Measurements from ENCODE around the gene HELZ. TPM values are rescaled to one million over a fixed set of nuclear protein-coding genes. Genes with fewer than 3 reads are reported as not detected.

The HELZ gene
- total RNA-seq, 4 donors from 2014 or later, result 47.3 to 95.4 (median 61.3) TPM

DNA sequence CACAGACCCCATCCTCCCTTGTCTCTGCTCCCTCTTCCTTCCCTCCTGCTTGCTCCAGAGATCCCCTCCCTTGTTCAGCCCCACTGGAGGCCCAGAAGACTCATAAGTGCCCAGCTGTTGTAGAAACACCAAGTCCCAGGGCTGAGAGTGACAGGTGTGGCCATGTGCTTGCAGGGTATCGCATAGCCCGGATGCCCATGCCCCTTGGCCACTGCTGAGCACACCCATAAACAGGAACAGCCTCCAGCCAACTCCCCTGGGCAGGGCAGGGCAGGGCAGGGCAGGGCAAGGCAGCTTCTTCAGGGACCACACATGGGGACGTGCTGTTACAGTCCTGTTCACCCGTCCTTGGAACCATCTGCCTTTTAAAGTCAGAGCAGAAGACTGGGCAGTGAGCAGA lies 198.6 kb downstream of the HELZ start:
- Histone ChIP-seq H3K4me3 (no peak overlapping the region), H3K27ac (no peak overlapping the region), H3K27me3 (no peaks in the 10 kb centered on the region), H3K4me1 (no peaks in the 10 kb centered on the region), H3K36me3 (peaks cover 0 to 6% (median 0%) of the 10 kb centered on the region in 3 donors), H3K9me3 (peaks cover 0 to 45% (median 3%) of the 10 kb centered on the region in 4 donors)
- 50 to 79% methylated on average over 2 to 4 of the region's 4 CpGs for WGBS, 2 donors
- TF ChIP-seq, protein P1, sequence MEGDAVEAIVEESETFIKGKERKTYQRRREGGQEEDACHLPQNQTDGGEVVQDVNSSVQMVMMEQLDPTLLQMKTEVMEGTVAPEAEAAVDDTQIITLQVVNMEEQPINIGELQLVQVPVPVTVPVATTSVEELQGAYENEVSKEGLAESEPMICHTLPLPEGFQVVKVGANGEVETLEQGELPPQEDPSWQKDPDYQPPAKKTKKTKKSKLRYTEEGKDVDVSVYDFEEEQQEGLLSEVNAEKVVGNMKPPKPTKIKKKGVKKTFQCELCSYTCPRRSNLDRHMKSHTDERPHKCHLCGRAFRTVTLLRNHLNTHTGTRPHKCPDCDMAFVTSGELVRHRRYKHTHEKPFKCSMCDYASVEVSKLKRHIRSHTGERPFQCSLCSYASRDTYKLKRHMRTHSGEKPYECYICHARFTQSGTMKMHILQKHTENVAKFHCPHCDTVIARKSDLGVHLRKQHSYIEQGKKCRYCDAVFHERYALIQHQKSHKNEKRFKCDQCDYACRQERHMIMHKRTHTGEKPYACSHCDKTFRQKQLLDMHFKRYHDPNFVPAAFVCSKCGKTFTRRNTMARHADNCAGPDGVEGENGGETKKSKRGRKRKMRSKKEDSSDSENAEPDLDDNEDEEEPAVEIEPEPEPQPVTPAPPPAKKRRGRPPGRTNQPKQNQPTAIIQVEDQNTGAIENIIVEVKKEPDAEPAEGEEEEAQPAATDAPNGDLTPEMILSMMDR (IDR thresholded peaks at IDR 0.05), result no peak
- TF ChIP-seq POLR2A (IDR thresholded peaks at IDR 0.05), result no peak
- TF ChIP-seq EP300 (IDR thresholded peaks at IDR 0.05), result no peak
- DNase-seq (ENCODE audit: low spot score in 2 of 2), result no peak

DNA sequence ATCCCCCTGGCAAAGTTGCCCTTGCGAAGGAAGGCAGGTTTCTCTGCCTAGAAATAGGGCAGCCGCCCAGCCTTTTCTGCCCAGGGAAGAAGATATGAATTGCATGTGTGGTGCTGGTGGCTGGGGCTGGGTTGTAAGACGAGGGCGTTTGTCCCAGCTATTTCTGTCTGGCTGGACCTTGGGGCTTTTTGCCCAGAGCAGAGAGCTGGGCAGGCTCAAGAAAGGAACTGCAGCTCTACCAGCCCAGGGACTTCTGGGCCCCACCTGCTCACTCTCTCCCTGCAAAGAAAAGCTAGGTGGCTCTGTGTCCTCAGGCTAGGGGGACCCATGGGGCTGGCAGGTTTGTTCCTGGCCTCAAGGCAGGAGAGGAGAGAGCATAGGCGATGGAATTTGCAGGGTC lies 200.1 kb downstream of the HELZ start:
- 79 to 81% methylated on average over 5 of the region's 5 CpGs for WGBS, 2 donors
- TF ChIP-seq EP300 (IDR thresholded peaks at IDR 0.05) (no peak), POLR2A (IDR thresholded peaks at IDR 0.05) (no peak)
- TF ChIP-seq, protein P1 (IDR thresholded peaks at IDR 0.05), result no peak
- peaks cover 0 to 4% (median 0%) of the 10 kb centered on the region in 3 donors for H3K36me3 ChIP-seq

DNA sequence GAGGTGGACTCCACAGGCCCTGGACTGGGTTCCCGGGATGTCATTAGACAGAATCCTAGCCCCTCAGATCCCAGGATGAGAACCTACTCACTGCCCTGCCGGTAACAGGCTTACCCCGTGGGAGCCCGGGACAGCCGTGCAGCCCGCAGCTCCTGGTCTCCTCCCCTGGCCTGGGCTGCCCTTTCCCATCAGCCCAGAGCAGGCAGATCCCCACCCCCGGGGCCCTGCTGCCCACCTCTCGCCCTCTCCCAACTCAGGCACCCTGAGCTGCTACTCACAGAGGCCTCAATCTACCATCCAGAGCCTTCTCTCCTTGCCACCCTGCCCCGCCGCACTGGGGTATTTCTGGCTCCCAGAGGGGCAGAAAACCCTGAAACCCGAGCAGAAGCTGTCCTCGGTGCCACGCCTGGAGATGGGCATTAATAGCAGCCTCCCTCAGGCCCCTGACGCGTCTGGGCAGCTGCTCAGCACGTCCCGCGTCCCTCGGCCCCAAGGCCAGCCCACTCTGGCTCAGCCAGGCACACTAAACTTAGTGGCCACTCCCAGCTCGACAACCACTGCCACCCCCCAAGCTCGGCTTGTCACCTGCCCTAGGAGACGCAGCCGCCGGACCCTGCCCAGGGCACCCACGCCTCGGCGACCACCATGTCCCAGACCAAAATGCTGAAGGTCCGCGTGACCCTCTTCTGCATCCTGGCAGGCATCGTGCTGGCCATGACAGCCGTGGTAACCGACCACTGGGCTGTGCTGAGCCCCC lies 200.8 kb downstream of the HELZ start, which contains the start of gene CACNG1:
CACNG1 (plus strand) TSS at position 539 of the 757 bp plus-strand sequence; CDS start at position 646, 107 bp downstream.
- H3K4me1 ChIP-seq, result no peaks in the 10 kb centered on the region
- H3K27ac ChIP-seq, result no peak within 1 kb of the TSS
- DNase-seq (ENCODE audit: low spot score in 2 of 2), result no peak
- H3K4me3 ChIP-seq, result no peak within 1 kb of the TSS
- H3K9me3 ChIP-seq, result peaks cover 0 to 26% (median 3%) of the 10 kb centered on the region in 4 donors
- H3K36me3 ChIP-seq, result no peaks in the 10 kb centered on the region
- no peak for TF ChIP-seq POLR2A (IDR thresholded peaks at IDR 0.05)
- no peak for TF ChIP-seq EP300 (IDR thresholded peaks at IDR 0.05)
- TF ChIP-seq, protein P1 (IDR thresholded peaks at IDR 0.05), result no peak
- H3K27me3 ChIP-seq, result no peaks in the 10 kb centered on the region
- 78% methylated on average over 29 to 32 of the region's 32 CpGs for WGBS, 2 donors

More for the DNA sequence above, 200.1 kb downstream of the HELZ start:
- Histone ChIP-seq H3K9me3 (peaks cover 0 to 34% (median 3%) of the 10 kb centered on the region in 4 donors), H3K4me1 (no peaks in the 10 kb centered on the region), H3K27me3 (no peaks in the 10 kb centered on the region), H3K27ac (no peak overlapping the region), H3K4me3 (no peak overlapping the region)
- DNase-seq (ENCODE audit: low spot score in 2 of 2), result no peak

DNA sequence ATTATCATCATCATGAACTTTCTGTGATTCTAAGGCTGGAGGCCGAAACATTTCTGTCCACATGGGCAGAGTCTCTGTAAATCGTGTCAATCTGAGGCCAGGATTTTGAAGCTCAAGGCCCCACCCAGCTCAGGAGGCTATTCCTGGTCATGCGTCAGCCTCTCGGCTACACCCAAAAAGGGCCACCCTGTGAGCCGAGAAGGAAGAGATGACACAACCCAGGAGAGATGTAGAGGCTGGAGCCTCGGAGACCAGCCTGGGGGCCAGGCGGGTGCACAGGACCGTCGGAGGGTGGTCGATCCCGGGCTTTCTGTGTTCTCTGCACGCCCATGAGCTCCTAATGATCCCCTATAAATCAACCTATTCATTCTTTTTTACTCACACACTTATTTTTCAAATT lies 201.7 kb downstream of the HELZ start:
- Histone ChIP-seq H3K4me1 (no peaks in the 10 kb centered on the region), H3K9me3 (peaks cover 0 to 17% (median 3%) of the 10 kb centered on the region in 4 donors), H3K36me3 (no peaks in the 10 kb centered on the region), H3K4me3 (no peak overlapping the region), H3K27ac (no peak overlapping the region), H3K27me3 (no peaks in the 10 kb centered on the region)
- no peak for DNase-seq (ENCODE audit: low spot score in 2 of 2)
- TF ChIP-seq POLR2A (IDR thresholded peaks at IDR 0.05), result no peak
- no peak for TF ChIP-seq EP300 (IDR thresholded peaks at IDR 0.05)
- TF ChIP-seq, protein P1 (IDR thresholded peaks at IDR 0.05), result no peak
- 72 to 76% methylated on average over 12 of the region's 12 CpGs for WGBS, 2 donors
